DOHH2 (cell line): ENCODE data around the gene S100A11.

Experiments
- CTCF ChIP-seq: fragments of 200-600 bp; sonication (generic); IDR thresholded peaks from one replicate; pipeline ENCODE4 v1.5.1; 2014; ENCODE audit warnings: antibody characterized with exemption, mild to moderate bottlenecking, low read depth, low read length; ENCODE audit not compliant: poor library complexity, severe bottlenecking
- EZH2phosphoT487 ChIP-seq: fragments of 200-600 bp; sonication (generic); IDR thresholded peaks from 2 replicates; pipeline ENCODE4 v1.6.1; 2017; ENCODE audit warnings: borderline replicate concordance, mild to moderate bottlenecking, antibody characterized with exemption, low read length, moderate library complexity, mixed read lengths

GRCh38 chr1:152049291-152050083, 12.7 kb upstream of the S100A11 start:
- TF ChIP-seq CTCF (no peak), EZH2phosphoT487 (no peak)
